Chondrocyte (in vitro differentiated cells): ENCODE data around the gene SMCO2. TPM values are rescaled to one million over a fixed set of nuclear protein-coding genes. Genes with fewer than 3 reads are reported as not detected.
"Not testable (repeated sequence)": the region's sequence is repeated elsewhere in the genome, so short reads cannot be mapped to it uniquely, and the experiment has no call there.

ENCODE experiments used
- DNase-seq: peaks from one replicate; pipeline ENCODE4 v3.0.0; 2021; ENCODE audit warnings: mixed read lengths, low spot score
- H3K27ac Mint-ChIP-seq: one replicate; pipeline ENCODE4 v1.8.0; 2021; ENCODE audit warnings: mild to moderate bottlenecking, moderate library complexity, mixed read lengths; ENCODE audit not compliant: unreplicated experiment
- H3K27me3 Mint-ChIP-seq: 2 replicates; pipeline ENCODE4 v1.8.0; 2021; ENCODE audit warnings: low read depth, mixed read lengths
- H3K36me3 Mint-ChIP-seq: 2 replicates; pipeline ENCODE4 v1.8.0; 2021; ENCODE audit warnings: low read depth, mixed read lengths
- H3K4me1 Mint-ChIP-seq: 2 replicates; pipeline ENCODE4 v1.8.0; 2021; ENCODE audit warnings: low read depth, mild to moderate bottlenecking, mixed read lengths
- H3K4me3 Mint-ChIP-seq: one replicate; pipeline ENCODE4 v1.8.0; 2021; ENCODE audit warnings: mild to moderate bottlenecking, moderate library complexity, mixed read lengths; ENCODE audit not compliant: unreplicated experiment
- H3K9me3 Mint-ChIP-seq: 2 replicates; pipeline ENCODE4 v1.8.0; 2021; ENCODE audit warnings: low read depth, mixed read lengths
- CTCF ChIP-seq: fragments of 200-600 bp; sonication (generic); IDR thresholded peaks from 2 replicates; pipeline ENCODE4 v1.5.0; 2021; ENCODE audit warnings: antibody characterized with exemption, mild to moderate bottlenecking, moderate library complexity
- total RNA-seq: library from RNA; stranded (reverse); gene quantifications from 3 replicates; pipeline ENCODE4 v1.2.1, GENCODE V29; 2021

Gene SMCO2
- total RNA-seq, 1 donor from 2014 or later: not detected

GRCh38 chr12:27541031-27541719 lies 94.6 kb downstream of the SMCO2 start:
- Mint-ChIP-seq H3K4me1 (peaks cover 52% of the 10 kb centered on the region), H3K4me3 (no peak overlapping the region), H3K36me3 (no peaks in the 10 kb centered on the region)

GRCh38 chr12:27542628-27543027 lies 96.1 kb downstream of the SMCO2 start:
- Mint-ChIP-seq H3K27ac (peak overlapping the region; percentile 88), H3K36me3 (no peaks in the 10 kb centered on the region), H3K4me3 (peak overlapping the region; percentile 13), H3K27me3 (no peaks in the 10 kb centered on the region), H3K9me3 (no peaks in the 10 kb centered on the region), H3K4me1 (peaks cover 52% of the 10 kb centered on the region)
- DNase-seq: no peak
- no peak for TF ChIP-seq CTCF

More at GRCh38 chr12:27541031-27541719, 94.6 kb downstream of the SMCO2 start:
- Mint-ChIP-seq H3K27me3 (no peaks in the 10 kb centered on the region), H3K9me3 (no peaks in the 10 kb centered on the region), H3K27ac (peak overlapping the region; percentile 18)
- no peak for TF ChIP-seq CTCF
- DNase-seq: no peak

- DNase-seq, H3K27me3 Mint-ChIP-seq, H3K27ac Mint-ChIP-seq, H3K36me3 Mint-ChIP-seq, H3K4me3 Mint-ChIP-seq, H3K9me3 Mint-ChIP-seq: not testable (repeated sequence)
- H3K4me1 Mint-ChIP-seq: peaks cover 55% of the 10 kb centered on the region
These were observed 98.3 kb downstream of the SMCO2 start for GRCh38 chr12:27544858-27545257.

GRCh38 chr12:27545665-27546064 lies 99.1 kb downstream of the SMCO2 start:
- Mint-ChIP-seq H3K27ac (no peak overlapping the region), H3K4me1 (peaks cover 58% of the 10 kb centered on the region), H3K27me3 (no peaks in the 10 kb centered on the region), H3K4me3 (no peak overlapping the region), H3K36me3 (no peaks in the 10 kb centered on the region), H3K9me3 (no peaks in the 10 kb centered on the region)
- no peak for DNase-seq
- TF ChIP-seq CTCF: no peak

- no peaks in the 10 kb centered on the region for H3K36me3 Mint-ChIP-seq
- no peak for TF ChIP-seq CTCF
- H3K4me1 Mint-ChIP-seq: peaks cover 46% of the 10 kb centered on the region
- DNase-seq: no peak
- H3K27ac Mint-ChIP-seq: no peak overlapping the region
- H3K4me3 Mint-ChIP-seq: no peak overlapping the region
- no peaks in the 10 kb centered on the region for H3K9me3 Mint-ChIP-seq
- no peaks in the 10 kb centered on the region for H3K27me3 Mint-ChIP-seq
These were observed 101.1 kb downstream of the SMCO2 start for GRCh38 chr12:27547592-27547991.
